Measurements from ENCODE around the gene PALD1.
A peak's percentile ranks its signal among the peaks of the same experiment; 100 is the strongest.

Gene PALD1

GRCh38 chr10:70586348-70586930 is 107.9 kb downstream of the PALD1 start:
- DNase-seq (ENCODE audit: insufficient read length, low spot score) = no peak
- no peak for FAIRE-seq

- no peak for DNase-seq (ENCODE audit: insufficient read length, low spot score)
- FAIRE-seq = peak; percentile 86
Measured at GRCh38 chr10:70587045-70587658, 108.6 kb downstream of the PALD1 start.

- FAIRE-seq = peak; percentile 14
Measured at GRCh38 chr10:70588255-70588654, 109.7 kb downstream of the PALD1 start.

GRCh38 chr10:70588859-70589570 is 110.4 kb downstream of the PALD1 start:
- FAIRE-seq = no peak
- DNase-seq (ENCODE audit: insufficient read length, low spot score) = no peak

More at GRCh38 chr10:70588255-70588654, 109.7 kb downstream of the PALD1 start:
- no peak for DNase-seq (ENCODE audit: insufficient read length, low spot score)

DNA sequence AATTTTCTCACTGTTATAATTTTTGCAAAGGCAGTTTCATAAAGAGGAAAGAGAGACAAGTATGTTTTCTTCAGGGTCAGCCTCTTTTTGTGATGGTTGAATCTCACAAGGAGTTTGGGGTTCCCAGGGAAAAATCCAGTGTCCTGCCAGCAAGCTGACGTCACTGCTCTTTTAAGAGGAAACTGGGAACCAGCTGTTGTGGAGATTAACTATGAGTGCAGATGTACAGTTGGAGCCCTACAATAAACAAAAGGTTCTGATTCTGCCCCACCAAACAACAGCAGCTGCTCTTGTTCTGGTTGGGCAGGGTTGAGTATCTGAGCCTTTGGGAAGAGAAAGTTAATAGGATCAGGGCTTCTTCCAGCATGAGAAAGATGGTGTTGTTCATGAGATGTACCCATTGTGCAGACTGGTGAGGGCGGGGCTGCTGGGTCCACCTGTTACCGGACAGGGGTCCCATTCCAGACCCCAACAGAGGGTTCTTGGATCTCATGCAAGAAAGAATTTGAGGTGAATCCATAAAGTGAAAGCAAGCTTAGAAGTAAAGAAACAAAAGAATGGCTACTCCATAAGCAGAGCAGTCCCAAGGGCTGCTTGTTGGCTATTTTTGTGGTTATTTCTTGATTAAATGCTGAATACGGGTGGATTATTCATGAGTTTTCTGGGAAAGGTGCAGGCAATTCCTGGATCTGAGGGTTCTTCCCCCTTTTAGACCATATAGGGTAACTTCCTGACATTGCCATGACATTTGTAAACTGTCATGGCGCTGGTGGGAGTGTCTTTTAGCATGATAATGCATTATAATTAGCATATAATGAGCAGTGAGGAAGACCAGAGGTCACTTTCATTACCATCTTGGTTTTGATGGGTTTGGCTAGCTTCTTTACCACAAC is 111.4 kb downstream of the PALD1 start:
- DNase-seq (ENCODE audit: insufficient read length, low spot score) (no peak), FAIRE-seq (no peak)

GRCh38 chr10:70590655-70591416 is 112.3 kb downstream of the PALD1 start:
- FAIRE-seq (no peak), DNase-seq (ENCODE audit: insufficient read length, low spot score) (no peak)

DNA sequence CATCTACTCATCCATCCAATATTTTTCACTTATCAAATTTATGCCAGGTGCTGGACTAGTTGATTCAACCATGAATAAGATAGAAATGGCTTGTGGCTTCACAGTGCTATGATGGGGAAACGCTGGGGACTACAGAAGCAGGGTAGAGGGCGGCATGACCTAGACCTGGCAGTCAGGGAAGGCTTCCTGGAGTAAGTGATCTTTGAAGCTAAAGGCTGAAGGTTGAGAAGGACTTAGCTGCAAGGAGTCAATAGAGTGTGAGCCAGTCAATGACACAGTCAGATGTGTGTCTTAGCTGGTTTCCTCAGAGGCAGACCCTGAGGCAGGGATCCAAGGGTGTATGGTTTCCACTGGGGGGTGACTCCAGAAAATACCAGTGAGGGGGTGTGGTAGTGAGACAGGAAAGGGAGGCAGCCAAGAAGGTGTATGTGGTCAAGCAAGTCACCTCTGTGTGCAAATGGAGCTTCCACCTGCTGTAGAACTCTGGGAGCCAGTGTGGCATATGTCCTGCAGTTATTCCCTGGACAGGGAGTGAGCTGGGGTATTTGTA is 113.7 kb downstream of the PALD1 start:
- DNase-seq (ENCODE audit: insufficient read length, low spot score) = no peak
- no peak for FAIRE-seq

- no peak for FAIRE-seq
- no peak for DNase-seq (ENCODE audit: insufficient read length, low spot score)
Measured at GRCh38 chr10:70592746-70593512, 114.4 kb downstream of the PALD1 start.

GRCh38 chr10:70593513-70593890 is 114.9 kb downstream of the PALD1 start:
- FAIRE-seq (no peak), DNase-seq (ENCODE audit: insufficient read length, low spot score) (no peak)

GRCh38 chr10:70594161-70594560 is 115.6 kb downstream of the PALD1 start:
- FAIRE-seq (no peak), DNase-seq (ENCODE audit: insufficient read length, low spot score) (no peak)

GRCh38 chr10:70595566-70596016 is 117.0 kb downstream of the PALD1 start:
- FAIRE-seq (no peak), DNase-seq (ENCODE audit: insufficient read length, low spot score) (no peak)

GRCh38 chr10:70596110-70596798 is 117.7 kb downstream of the PALD1 start:
- DNase-seq (ENCODE audit: insufficient read length, low spot score) (no peak), FAIRE-seq (no peak)

DNA sequence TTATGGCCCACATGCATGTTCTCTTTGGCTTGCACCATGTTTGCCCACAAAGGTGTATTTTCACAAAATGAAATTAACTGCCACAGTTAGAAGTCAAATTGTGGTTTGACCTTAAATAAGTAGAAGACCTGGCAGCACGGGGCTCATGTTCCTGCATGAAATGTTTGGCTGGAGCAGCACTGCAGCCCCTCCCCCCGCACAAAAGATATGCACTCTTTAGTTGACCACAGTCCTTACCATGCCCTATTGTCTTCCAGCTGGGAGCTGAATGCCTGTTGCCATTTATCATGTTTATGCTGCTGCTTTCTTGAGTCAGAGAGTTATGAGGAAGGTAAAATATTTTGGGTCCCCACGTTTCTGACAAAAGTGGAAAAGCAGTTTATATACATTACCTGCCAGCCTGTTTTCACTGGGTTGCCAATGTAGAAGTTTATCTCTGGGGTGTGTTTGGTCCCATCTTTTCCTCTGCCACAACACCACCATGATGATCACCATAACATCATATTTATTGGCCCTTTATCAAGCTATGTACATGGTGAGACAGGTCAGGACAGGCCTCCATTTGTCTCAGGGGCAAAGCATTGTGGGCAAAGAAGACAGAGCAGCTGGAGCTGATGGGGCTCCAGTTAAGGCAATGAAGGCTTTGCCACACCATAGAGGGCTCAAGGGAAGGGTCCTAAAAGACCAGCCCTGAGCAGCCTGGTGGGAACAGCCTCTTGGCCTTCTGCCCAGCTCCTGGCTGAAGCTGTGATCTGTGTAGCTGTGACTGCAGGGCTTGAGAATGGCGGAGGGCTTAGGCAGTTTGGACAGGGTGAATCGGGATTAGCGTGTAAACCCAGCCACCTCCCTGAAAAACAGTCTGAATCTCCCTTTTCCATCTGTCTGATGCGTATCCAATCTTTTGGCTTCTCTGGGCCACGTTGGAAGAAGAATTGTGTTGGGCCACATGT is 118.6 kb downstream of the PALD1 start:
- DNase-seq (ENCODE audit: insufficient read length, low spot score) (no peak), FAIRE-seq (no peak)

DNA sequence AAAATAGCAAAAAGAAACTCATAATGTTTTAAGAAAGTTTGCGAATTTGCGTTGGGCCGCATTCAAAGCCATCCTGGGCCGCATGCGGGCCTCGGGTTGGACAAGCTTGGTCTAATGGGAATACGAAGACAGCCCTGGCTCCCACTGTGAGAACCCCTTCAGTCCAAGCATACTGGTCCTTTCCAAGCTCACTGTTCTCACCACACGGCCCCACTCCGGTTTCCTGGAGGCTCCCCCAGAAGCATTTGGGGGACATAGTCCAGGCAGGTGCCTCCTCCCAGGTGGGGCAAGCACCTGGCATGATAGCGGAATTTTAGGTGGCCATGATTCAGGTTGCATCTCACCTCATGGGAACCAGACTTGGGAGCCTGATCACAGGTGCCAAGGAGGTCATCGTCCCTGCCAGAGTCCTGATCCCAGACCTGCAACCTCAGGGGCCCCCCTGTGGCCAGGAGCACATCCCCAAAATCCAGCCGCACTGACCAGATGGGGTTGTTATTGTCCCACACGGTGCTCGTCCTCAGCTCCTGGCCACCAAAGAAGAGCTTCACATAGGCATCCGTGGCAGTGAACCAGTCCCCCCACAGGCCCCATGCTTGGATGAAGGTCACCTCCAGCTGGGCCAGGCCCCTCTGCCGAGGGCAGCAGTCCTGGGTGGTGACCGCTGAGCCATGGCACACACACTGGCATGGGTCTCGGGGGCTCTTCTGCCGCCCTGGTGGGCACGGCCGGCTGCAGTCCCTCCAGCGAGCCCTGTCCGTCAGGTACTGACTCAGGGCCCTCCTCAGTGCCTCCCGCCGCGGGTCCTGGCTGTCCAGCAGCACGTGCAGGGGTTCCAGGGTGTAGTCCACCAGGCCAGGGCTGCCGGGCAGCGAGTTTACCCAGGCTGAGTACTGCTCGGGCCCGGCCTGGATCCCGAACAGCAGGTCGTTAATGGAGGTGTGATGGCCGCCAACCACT is 119.6 kb downstream of the PALD1 start:
- DNase-seq (ENCODE audit: insufficient read length, low spot score) = no peak

GRCh38 chr10:70598857-70599295 is 120.3 kb downstream of the PALD1 start:
- FAIRE-seq (no peak), DNase-seq (ENCODE audit: insufficient read length, low spot score) (no peak)

More for the DNA sequence above, 119.6 kb downstream of the PALD1 start:
- FAIRE-seq = no peak

DNA sequence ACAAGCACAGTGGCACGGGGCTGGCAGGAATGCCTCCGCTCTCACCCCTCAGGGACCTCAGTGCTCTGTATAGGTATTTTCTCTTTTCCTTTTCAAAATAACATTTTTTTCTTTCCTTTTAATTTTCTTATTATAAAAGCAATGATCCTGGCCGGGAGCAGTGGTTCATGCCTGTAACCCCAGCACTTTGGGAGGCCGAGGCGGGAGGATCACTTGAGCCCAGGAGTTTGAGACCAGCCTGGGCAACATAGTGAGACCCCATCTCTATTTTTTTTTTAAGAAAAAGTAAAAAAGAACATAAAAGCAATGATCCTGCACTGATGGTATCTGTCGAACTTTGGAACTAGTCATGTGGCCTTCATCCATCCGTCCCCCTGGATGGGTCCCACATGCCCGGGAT is 120.8 kb downstream of the PALD1 start:
- FAIRE-seq = no peak
- no peak for DNase-seq (ENCODE audit: insufficient read length, low spot score)

All from GM19239 (cell line).